ENCODE data around the gene KLK8.
"Not testable (repeated sequence)": the region's sequence is repeated elsewhere in the genome, so short reads cannot be mapped to it uniquely, and the experiment has no call there.

Gene KLK8

GRCh38 chr19:51016798-51017683, 15.6 kb upstream of the KLK8 start:
- DNase-seq: peak; percentile 57

DNA sequence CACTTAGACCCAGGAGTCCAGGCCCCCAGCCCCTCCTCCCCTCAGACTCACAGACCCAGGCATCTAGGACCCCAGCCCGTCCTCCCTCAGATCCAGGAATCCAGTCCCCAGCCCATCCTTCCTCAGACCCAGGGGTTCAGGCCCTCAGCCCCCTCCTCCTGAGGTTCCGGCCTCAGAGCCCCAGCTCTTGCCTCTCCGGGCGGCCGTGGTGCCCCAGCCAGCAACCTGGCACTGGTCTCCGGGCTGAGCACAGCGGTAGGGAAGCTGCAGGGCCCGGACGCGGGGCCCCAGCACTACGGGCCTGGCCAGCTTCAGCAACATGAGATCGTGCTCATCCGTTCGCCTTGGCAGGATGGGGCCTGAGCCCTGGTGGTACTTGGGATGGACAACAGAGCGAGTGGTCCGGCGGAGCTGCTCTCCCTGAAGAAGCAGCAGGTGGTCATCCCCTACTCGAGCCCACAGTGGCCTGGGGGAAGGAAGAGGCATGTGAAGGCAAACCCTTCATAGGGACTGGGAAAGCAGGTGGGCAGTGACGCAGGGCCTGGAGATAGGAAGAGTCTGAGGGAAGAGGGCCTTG, 14.4 kb upstream of the KLK8 start:
- DNase-seq: no peak

DNA sequence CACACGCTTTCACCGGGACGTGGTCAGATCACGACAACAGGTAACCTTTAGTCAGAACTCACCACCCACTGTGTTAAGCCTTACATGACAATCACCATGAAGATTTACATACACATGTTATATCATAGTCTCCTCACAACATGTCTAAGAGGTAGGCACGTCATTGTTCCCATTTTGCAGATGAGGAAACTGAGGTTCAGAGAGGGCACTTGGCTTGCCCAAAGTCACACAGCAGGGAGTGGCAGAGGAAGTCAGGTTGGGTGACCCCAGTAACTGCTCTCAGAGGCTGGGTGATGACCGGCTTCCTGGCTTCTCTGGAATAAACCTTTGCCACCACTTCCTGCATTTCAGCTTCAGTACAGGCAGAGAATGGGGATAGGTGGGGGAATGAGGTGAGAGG, 12.8 kb upstream of the KLK8 start:
- DNase-seq: no peak

- no peak for DNase-seq
Measured at GRCh38 chr19:51012661-51013190, 11.3 kb upstream of the KLK8 start.

- DNase-seq: no peak
Measured at GRCh38 chr19:51010066-51010795, 8.8 kb upstream of the KLK8 start.

GRCh38 chr19:51009061-51009891, 7.9 kb upstream of the KLK8 start:
- no peak for DNase-seq

- DNase-seq: no peak
Measured at GRCh38 chr19:51007488-51007887, 6.1 kb upstream of the KLK8 start.

DNA sequence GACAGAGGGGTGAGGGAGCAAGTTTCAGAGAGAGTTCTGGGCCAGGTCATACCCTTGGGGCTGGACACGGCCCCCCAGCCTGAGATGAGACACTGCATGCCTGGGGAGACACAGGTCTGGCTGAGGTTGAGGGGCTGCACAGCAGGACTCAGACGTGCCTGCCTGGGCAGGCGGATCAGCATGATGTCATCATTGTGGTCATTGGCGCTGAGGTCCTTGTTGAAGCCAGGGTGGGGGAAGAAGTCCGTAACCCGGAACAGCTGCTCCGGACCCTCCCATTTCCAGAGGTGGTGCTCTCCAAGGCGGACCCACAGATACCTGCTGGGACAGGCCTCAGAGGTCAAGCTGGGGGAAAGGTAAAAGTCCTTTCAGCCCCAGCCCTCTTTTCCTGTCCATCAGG, 5.0 kb upstream of the KLK8 start:
- no peak for DNase-seq

GRCh38 chr19:51005248-51005647, 3.8 kb upstream of the KLK8 start:
- no peak for DNase-seq

DNA sequence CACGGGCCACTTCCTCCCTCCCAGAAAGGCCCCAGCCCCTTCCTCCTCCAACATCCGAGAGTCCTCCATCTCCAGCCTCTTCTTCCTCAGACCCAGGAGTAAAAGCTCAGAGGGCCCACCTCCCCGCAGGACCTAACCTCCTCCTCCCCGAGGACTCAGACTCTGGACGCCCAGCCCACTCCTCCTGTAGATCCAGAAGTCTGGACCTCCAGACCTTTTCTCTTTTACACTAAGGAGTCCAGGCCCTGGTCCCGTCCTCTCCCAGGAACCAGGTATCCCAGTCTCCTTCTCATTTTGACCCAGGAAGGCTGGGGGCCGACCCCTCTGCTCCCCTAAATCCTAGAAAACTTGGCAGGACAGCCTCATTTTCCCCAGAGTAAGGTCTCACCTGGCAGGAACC, 1.9 kb upstream of the KLK8 start:
- DNase-seq: no peak

- no peak for DNase-seq
Measured at GRCh38 chr19:51002542-51003311, 1.3 kb upstream of the KLK8 start.

DNA sequence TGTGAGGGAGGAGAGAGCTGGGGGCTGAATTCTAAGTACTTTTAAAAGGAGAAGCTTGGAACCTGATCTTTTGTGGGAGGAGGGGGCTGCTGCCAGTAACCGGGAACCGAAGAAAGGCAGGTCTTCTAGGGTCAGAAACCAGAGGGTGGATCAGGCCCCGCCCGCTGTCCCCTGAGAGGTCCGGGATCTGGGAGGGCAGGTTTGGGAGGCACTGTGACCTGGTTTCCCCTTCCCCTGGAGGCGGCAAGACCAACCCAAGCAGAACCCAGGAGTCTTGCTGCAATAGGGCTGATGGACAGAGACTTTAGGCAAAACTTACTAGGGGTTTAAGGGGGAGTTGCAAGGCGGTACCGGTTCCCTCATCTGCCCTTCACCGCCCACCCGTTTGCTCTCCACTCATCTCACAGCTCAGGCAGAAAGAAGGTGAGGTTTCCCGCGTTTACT, 707 bp upstream of the KLK8 start:
- no peak for DNase-seq

DNA sequence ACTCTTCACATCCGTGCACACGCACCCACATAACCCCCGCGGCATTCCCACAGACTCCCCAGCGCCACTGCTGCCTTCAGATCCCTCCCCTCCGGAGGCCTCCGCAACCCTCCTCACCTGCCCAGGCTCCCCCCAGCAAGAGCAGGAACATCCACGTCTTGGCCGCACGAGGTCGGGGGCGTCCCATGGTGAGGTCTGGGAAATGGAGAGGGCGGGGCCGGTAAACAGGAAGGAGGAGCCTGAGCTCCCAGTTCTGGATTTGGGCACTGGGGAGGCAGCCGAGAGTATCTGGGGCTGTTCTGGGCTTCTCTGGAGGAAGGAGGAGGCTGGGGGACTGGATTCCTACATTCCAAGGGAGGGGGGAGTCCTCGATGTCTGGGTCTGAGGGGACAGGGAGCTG, 423 bp downstream of the KLK8 start:
- DNase-seq: no peak

GRCh38 chr19:51000426-51000825, 978 bp downstream of the KLK8 start:
- DNase-seq: no peak

- DNase-seq: no peak
Measured at GRCh38 chr19:50998686-50999085, 2.7 kb downstream of the KLK8 start.

GRCh38 chr19:50998061-50998460, 3.3 kb downstream of the KLK8 start:
- DNase-seq: no peak

DNA sequence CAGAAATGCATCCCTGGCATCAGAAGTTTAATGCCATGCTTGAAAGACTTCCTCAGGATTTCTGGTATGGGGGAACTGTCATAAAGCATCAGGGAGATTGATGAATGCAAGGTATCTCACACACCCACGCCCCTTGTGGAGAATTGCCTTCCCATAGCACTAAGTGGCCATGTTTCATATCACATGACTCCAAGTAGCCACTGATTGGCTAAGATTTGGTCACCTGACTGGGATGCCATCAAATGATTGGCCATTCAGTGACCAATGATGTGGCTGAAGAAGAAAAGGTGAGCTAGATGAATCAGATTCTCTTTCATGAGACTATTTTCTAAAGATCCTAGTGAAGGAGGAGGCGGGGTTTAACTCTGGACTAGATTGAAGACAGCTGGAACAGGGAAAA, 7.3 kb downstream of the KLK8 start:
- DNase-seq: no peak

DNA sequence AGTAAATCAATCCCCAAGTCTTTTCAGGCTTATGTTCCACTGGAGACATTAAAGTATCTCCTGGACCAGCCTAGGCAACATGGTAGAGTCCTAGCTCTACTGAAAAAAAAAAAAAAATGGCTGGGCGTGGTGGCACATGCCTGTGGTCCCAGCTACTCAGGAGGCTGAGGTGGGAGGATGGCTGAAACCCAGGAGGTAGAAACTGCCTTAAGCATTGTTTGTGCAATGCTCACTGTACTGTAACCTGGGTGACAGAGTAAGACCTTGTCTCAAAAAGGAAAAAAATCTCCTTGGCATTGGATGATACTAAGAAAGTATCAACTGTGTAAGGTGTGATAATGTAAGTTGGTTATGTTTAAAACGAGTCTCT, 8.8 kb downstream of the KLK8 start:
- no peak for DNase-seq

- DNase-seq: not testable (repeated sequence)
Measured at GRCh38 chr19:50984416-50984815, 17.0 kb downstream of the KLK8 start.

GRCh38 chr19:50983625-50984292, 17.6 kb downstream of the KLK8 start, which contains the start of gene KLK7:
TSS of gene KLK7 (minus strand) at chr19:50983917. CDS start at chr19:50982399, 1,518 bp downstream.
- no peak for DNase-seq

DNA sequence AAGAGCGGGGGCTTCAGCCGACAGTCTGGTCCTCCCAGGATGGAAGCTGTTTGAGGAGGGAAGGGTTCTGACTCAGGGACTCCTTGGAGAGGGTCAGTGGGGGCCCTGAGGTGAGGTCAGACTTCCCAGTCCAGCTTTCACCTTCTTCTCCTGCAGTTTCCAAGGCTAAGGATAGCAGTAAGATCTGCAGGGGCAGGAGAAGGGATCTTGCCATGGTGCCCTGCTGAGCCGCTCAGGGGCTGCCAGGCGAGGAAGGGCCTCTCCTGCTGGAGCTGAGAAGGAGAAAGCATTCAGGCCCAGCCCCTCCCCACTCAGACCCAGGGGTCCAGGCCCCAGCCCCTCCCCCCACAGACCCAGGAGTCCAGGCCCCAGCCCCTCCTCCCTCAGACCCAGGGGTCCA, 19.2 kb downstream of the KLK8 start:
- DNase-seq: no peak
